GM21737 (cell line): Measurements from ENCODE around the gene GOLGA3.
"Not testable (repeated sequence)": the region's sequence is repeated elsewhere in the genome, so short reads cannot be mapped to it uniquely, and the experiment has no call there.

ENCODE experiments used
- ATAC-seq: cut with Tn5 transposase; IDR thresholded peaks from one replicate; pipeline ENCODE4 v1.9.1; 2021; ENCODE audit warnings: mild to moderate bottlenecking, moderate library complexity; ENCODE audit not compliant: unreplicated experiment

The GOLGA3 gene

DNA sequence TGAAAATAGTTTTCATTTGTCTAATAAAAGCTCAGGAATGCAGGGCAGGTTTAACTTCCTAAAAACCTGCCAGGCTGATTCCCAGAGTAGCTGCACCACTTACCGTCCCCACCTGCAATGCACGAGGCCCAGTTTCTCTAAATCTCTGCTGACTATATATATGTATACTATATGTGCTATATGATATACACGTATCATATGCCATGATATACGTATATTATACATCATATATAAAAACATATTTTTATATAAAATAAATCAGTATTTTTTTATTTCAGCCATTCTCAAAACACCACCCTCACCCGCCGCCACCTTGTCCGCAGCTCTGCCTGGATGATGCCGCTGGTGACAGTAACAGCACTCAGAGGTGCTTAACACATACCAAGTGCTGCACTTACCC, 69.3 kb downstream of the GOLGA3 start:
- ATAC-seq, result no peak

- ATAC-seq, result not testable (repeated sequence)
Measured at GRCh38 chr12:132758825-132759224, 69.8 kb downstream of the GOLGA3 start.

GRCh38 chr12:132754160-132754932, 74.3 kb downstream of the GOLGA3 start:
- no peak for ATAC-seq

- not testable (repeated sequence) for ATAC-seq
Measured at GRCh38 chr12:132753670-132754069, 75.0 kb downstream of the GOLGA3 start.

DNA sequence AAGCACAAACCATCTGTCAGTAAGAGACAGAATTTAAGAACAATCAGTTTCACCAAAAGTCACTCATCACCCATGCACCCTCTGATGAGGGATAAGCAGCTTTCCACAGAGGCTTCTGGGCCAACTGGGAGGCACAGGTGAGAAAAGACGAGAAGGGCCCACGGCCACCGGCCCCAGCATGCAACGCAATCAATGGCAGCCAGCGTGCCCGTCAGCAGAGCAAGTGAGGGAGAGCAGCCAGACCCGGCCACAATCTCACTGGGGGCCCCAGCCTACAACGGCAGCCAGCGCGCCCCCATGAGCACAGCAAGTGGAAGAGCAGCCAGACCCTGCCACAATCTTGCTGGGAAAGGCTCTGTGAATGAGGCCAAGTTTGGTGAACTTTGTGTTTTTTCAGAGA, 80.3 kb downstream of the GOLGA3 start:
- no peak for ATAC-seq

DNA sequence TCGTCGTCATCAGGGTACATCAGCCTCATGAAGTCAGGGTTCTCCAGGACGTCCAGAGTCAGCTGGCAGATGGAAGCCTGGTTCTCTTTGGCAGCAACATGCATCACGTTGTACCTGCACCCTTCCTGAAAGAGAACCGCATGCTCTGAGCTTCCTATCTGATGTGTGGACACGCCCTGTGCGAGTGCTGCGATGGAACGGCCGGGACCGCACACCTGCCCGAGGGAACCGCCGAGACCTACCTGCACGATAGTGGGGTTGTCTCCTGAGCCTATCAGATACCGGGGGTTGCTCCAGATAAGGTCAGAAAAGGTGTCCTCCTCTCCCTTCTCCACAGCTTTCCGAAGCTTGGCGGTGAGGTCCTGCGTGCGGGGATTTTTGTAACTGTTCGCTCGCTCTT, 80.8 kb downstream of the GOLGA3 start:
- ATAC-seq, result no peak

DNA sequence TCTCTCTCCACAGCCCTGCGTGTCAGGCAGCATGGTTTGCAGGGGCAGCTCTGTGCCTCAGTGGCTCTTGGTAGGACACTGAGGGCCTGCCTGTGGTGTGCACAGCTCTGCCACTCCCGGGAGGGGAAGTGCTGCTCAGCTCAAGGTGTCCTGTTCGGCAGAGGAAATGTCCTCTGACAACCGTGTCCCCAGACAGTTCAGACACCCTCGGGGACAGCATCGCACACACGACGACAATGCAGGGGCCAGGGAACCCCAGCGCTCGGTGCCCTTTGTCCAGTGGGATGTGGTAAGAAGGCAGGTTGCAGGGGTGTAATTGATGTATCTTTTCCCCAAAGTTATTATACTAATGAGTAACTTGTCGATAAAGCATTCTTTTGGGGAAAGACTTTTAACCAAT, 81.3 kb downstream of the GOLGA3 start:
- no peak for ATAC-seq

DNA sequence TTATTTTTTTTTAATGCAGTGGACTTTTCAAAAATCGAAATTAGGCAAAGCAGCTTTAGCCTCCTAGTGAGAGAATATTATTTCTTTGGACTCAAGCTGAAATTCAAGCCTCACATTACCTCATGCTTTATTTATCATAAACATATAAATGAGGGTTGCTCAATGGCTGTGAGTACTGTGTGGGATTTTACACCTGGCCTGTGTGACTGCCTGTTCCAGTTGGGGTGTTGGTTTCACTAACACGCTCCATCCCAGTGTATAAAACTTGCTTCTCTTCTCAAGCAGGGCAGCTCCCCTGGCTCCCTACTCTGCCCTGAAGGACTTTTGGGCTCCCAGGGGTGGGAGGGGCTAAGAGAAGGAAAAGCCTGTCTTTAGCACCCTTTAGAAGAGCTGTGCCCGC, 82.1 kb downstream of the GOLGA3 start:
- no peak for ATAC-seq

- no peak for ATAC-seq
Measured at GRCh38 chr12:132743831-132744230, 84.8 kb downstream of the GOLGA3 start.

DNA sequence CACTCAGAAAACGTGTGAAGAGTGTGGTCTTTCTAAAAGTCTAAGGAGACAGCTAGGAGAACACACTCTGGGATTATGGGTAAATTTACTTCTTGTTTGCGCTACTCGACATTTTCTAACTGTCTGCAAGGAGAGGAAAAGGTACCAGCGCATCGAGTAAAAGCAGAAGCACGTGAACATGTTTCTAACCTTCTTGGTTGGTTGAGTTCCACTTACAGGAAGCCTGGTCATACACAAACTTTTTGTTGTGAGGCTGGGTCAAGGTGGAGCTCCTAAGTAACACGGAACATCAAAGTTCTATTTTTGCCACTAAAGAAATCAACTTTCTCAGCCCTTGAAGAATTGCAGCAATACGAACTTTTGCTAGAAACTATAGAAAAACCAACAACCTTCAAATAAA, 87.0 kb downstream of the GOLGA3 start:
- no peak for ATAC-seq

DNA sequence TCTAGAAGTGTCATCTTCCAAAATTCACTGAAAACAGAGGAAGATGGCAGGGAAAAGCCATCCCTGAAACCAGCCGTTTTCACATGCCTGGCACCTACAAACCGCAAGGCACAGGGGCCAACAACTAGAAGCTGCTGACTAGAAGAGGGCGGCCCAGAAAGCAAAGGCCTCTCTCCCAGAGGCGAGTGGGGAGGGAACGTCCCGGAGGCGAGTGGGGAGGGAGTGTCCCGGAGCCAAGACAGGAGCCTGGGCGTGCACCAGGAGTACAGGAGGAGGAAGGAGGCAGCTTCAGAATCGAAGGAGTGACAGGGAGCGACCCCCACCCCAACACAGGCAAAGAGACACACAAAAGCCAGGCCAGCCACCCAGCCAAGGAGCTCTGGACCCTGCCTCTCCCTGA, 88.0 kb downstream of the GOLGA3 start:
- ATAC-seq, result no peak

- no peak for ATAC-seq
Measured at GRCh38 chr12:132740313-132740646, 88.4 kb downstream of the GOLGA3 start.

DNA sequence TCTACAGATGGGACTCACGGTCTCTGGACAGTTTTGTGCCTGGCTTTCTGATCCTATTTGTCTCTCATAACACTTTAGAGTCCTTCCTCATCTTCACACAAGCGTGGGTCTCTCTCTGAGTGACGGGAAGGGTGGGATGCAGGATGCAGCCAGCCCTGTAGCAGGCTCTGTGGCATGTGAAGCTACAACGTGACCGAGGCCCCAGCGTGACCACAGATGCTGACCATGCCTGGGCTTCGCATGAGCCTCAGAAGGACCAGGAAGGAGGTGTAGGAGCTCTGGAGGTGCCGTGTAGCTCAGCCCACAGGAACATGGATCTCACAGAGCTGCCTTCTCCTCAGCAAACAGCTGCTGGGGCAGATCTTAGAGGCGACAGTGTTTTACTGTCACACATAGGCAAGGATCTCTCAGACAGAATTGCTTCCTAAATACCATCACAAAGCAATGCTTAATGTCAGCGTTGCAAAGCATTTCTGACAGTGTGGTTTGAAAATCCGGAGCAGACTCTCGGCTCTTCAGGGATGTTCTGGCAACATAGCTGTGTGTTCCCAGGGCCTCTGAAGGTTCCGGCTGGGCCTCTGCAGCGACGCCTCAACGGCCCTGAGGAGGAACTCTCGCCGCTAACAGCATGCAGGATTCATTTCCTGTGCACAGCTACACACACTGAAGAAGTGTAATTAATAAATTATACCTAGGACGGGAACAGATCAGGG, 88.9 kb downstream of the GOLGA3 start:
- no peak for ATAC-seq

DNA sequence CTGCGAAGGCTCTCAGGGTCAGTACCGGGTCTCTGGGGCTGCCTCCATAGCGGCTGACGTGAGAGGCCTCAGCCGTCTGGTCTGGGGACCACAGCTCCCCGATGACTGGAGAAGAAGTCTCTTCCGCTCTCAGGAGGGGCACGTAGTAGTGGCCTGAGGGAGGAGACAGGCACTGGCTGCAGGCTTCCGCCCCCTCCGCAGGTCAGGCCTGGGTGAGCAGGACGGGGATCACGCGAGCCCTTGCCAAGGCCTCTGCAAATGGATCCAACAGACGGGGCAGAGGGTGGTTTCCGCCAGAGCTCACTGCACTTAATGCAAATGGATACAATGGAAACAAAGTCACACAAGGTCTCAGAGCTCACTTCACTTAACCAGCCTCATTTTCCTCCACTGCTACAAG, 91.8 kb downstream of the GOLGA3 start:
- ATAC-seq, result no peak

GRCh38 chr12:132736378-132736777, 92.3 kb downstream of the GOLGA3 start:
- ATAC-seq, result no peak

GRCh38 chr12:132735496-132735895, 93.2 kb downstream of the GOLGA3 start:
- no peak for ATAC-seq

DNA sequence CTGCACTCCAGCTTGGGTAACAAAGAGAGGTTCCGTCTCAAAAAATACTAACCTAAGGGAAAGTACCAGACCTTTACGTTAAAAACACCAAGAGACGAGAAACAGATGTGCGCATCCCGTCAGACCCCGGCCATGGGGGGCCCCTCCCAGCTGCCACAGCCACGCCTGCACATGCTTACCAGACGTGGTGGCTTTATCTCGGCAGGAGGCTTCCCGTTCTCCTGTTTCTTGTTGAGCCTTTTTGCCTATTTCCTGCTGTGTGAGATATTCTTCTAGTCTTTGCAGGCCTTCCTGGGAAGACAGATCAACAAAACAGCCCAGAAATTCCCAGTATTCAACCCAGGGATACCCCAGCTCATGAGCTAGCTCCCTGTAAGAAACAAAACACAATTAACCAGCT, 94.5 kb downstream of the GOLGA3 start:
- ATAC-seq, result no peak

DNA sequence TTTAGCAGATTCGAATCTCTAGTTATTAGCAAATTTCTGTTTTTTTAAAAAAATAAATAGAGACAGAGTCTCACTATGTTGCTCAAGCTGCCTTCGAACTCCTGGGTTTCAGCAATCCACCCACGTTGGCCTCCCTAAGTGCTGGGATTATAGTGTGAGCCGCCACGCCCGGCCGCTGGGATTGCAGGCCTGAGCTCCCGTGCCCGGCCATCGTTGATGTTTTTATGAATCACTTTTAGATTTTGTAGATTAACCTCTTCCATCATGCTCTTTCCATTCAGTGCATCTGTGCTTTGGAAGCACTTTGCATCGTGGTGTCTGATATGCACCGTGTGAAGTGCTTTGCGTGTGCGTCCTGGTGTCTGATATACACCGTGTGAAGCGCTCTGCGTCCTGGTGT, 97.1 kb downstream of the GOLGA3 start:
- no peak for ATAC-seq

DNA sequence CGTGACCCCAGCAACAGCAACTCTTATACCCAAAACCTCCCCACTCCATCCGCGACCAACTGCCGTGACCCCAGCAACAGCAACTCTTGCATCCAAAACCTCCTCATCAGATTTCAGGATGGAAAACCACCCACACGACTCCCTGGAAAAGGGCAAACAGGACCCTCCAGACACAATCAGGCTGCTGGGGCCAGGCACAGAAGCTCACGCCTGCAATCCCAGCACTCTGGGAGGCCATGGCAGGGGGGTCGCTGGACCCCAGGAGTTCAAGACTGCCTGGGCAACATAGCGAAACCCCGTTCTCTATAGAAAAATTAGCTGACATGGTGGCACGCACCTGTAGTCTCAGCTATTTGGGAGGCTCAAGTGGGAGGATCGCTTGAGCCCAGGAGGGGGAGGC, 98.3 kb downstream of the GOLGA3 start:
- no peak for ATAC-seq

DNA sequence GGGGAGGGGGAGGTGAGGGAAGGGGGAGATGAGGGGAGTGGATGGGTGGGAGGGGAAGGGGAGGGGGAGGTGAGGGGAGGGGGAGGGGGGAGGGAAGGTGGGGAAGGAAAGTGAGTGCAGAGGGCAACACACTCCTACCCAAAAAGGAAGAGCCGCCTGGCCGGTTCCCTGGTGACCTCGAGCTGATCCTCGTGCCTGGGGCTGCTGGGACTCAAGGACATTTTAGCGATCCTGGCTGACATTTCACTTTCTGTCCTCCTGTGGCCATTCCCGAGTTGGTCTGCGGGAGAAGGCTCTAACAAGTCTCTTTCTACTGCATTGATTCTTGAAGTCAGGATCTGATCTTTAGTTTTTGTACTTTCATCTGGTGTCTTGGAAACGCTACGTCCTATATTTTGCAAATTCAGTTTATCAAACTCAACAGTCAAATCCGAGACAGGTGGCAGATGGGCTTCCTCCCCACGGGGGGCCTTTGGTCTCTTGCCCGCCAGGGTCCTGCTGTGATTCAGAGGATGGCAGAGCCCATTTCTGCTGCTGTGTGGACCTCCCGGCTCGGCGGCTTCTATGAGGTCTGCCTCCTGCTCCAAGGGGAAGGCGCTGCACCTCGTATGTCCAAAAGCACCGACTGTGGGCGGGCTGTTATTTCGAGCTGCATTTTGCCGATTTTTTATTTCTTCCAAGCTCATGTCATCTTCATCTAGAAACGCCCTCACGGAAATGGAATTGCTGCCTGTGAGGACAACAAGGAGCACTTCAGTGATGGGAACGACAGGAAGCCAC, 98.9 kb downstream of the GOLGA3 start:
- no peak for ATAC-seq

- ATAC-seq, result no peak
Measured at GRCh38 chr12:132728502-132728901, 100.2 kb downstream of the GOLGA3 start.
